ENCODE measurements around the gene RAB11A. TPM values are rescaled to one million over a fixed set of nuclear protein-coding genes. Genes with fewer than 3 reads are reported as not detected.

The RAB11A gene
- total RNA-seq, 1 donor from 2014 or later = 247 TPM

DNA sequence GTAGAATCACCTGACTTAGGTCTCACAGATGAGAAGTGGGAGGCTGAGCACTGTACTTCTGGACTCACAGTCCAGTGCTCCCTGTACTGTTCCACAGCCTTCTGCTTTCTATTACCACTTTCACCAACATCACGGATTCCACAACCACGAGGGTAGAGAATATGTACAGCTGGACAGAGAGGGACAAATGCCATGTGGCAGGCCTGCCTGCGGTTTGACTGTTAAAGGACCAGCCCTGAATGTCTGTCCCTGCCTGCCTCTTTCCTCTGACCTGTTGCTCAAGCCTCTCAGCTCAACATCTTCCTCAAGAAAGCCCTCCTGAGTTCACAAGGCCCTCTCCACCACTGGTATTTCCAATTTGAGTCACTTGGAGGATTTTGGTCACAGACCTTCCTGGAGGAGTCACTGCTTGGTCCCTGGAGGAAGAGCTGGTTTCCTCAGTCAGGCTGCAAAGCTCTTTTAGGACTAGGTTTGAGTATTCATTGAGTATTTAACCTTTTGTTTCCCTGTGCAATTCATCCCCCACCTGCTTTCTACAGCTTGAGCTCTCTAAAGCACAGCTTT, 49.1 kb downstream of the RAB11A start:
- H3K4me1 ChIP-seq (ENCODE audit: insufficient read depth, low read length) = peaks cover 5% of the 10 kb centered on the region
- peaks cover 2% of the 10 kb centered on the region for H3K4me1 Mint-ChIP-seq (ENCODE audit: low read depth, unreplicated experiment)
- no peak overlapping the region for H3K4me3 ChIP-seq (ENCODE audit: insufficient read depth, low read depth, low read length)
- no peaks in the 10 kb centered on the region for H3K27me3 ChIP-seq (ENCODE audit: insufficient read depth, low read length)
- DNase-seq (ENCODE audit: low read depth) (no peak), FAIRE-seq (no peak)
- peak overlapping the region; percentile 8 for H3K4me3 Mint-ChIP-seq (ENCODE audit: unreplicated experiment)
- no peaks in the 10 kb centered on the region for H3K36me3 ChIP-seq (ENCODE audit: insufficient read depth, low read length)
- H3K9ac ChIP-seq (ENCODE audit: low read length) = no peak overlapping the region
- no peak overlapping the region for H3K4me2 ChIP-seq (ENCODE audit: low read length)
- no peak overlapping the region for H3K27ac ChIP-seq (ENCODE audit: low read depth, low read length)
- H3K79me2 ChIP-seq (ENCODE audit: insufficient read depth, low read length) = no peaks in the 10 kb centered on the region
- peaks cover 6% of the 10 kb centered on the region for H3K36me3 Mint-ChIP-seq (ENCODE audit: low read depth, unreplicated experiment)
- no peak for TF ChIP-seq CTCF (IDR thresholded peaks at IDR 0.05; ENCODE audit: insufficient read depth, low read depth, low read length)
- TF ChIP-seq EZH2 (IDR thresholded peaks at IDR 0.05; ENCODE audit: insufficient read depth, low read length) = no peak
- H3K9me3 ChIP-seq (ENCODE audit: insufficient read depth, low read depth, low read length) = no peaks in the 10 kb centered on the region
- H3K27me3 Mint-ChIP-seq (ENCODE audit: low read depth, unreplicated experiment) = no peaks in the 10 kb centered on the region
- H3K27ac Mint-ChIP-seq (ENCODE audit: unreplicated experiment) = no peak overlapping the region
- H4K20me1 ChIP-seq (ENCODE audit: insufficient read depth, low read length) = peaks cover 40% of the 10 kb centered on the region
- H2AFZ ChIP-seq (ENCODE audit: low read depth, low read length) = no peak overlapping the region
- H3K9me3 Mint-ChIP-seq (ENCODE audit: unreplicated experiment) = no peaks in the 10 kb centered on the region

DNA sequence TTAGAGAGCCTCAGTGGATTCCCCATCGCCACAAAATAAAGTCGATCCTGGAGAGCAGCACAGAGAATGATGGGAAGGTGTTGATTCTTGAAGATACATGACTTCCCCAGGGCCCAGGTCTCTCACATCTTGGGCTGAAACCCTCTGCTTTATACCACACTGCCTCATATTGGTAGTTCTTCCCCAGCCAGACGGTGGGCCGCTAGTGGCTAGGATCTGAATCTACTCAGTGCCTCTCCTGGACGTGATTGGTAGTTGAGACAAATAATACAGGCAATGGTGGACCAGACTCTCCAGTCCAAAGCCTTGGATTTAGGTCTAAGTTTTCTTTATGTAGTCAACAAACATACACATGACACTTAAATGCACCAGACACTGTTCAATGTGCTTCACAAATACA, 49.7 kb downstream of the RAB11A start:
- Mint-ChIP-seq H3K4me1 (ENCODE audit: low read depth, unreplicated experiment) (peaks cover 2% of the 10 kb centered on the region), H3K4me3 (ENCODE audit: unreplicated experiment) (no peak overlapping the region), H3K9me3 (ENCODE audit: unreplicated experiment) (no peaks in the 10 kb centered on the region), H3K36me3 (ENCODE audit: low read depth, unreplicated experiment) (peaks cover 6% of the 10 kb centered on the region), H3K27ac (ENCODE audit: unreplicated experiment) (no peak overlapping the region), H3K27me3 (ENCODE audit: low read depth, unreplicated experiment) (peaks cover 1% of the 10 kb centered on the region)
- FAIRE-seq (no peak), DNase-seq (ENCODE audit: low read depth) (no peak)
- Histone ChIP-seq H3K9me3 (ENCODE audit: insufficient read depth, low read depth, low read length) (no peaks in the 10 kb centered on the region), H3K27me3 (ENCODE audit: insufficient read depth, low read length) (no peaks in the 10 kb centered on the region), H3K36me3 (ENCODE audit: insufficient read depth, low read length) (no peaks in the 10 kb centered on the region), H3K9ac (ENCODE audit: low read length) (no peak overlapping the region), H3K4me1 (ENCODE audit: insufficient read depth, low read length) (peaks cover 5% of the 10 kb centered on the region), H3K4me2 (ENCODE audit: low read length) (no peak overlapping the region), H3K79me2 (ENCODE audit: insufficient read depth, low read length) (no peaks in the 10 kb centered on the region), H3K4me3 (ENCODE audit: insufficient read depth, low read depth, low read length) (no peak overlapping the region), H2AFZ (ENCODE audit: low read depth, low read length) (no peak overlapping the region), H4K20me1 (ENCODE audit: insufficient read depth, low read length) (peaks cover 39% of the 10 kb centered on the region), H3K27ac (ENCODE audit: low read depth, low read length) (no peak overlapping the region)
- TF ChIP-seq EZH2 (IDR thresholded peaks at IDR 0.05; ENCODE audit: insufficient read depth, low read length) (no peak), CTCF (IDR thresholded peaks at IDR 0.05; ENCODE audit: insufficient read depth, low read depth, low read length) (no peak)

DNA sequence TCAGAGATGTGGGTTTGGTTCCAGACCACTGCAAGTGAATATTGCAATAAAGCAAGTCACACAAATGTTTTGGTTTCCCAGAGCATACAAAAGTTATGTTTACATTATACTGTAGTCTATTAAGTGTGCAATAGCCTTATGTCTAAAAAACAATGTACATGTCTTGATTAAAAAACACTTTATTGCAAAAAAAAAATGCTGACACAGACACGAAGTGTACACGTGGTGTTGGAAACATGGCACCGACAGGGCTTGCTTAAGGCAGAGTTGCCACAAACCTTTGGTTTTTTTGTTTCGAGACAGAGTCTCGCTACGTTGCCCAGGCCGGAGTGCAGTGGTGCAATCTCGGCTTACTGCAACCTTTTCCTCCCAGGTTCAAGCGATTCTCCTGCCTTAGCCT, 50.1 kb downstream of the RAB11A start:
- Mint-ChIP-seq H3K4me3 (ENCODE audit: unreplicated experiment) (no peak overlapping the region), H3K9me3 (ENCODE audit: unreplicated experiment) (no peaks in the 10 kb centered on the region), H3K4me1 (ENCODE audit: low read depth, unreplicated experiment) (peaks cover 2% of the 10 kb centered on the region), H3K27me3 (ENCODE audit: low read depth, unreplicated experiment) (peaks cover 1% of the 10 kb centered on the region), H3K36me3 (ENCODE audit: low read depth, unreplicated experiment) (peaks cover 6% of the 10 kb centered on the region), H3K27ac (ENCODE audit: unreplicated experiment) (no peak overlapping the region)
- no peaks in the 10 kb centered on the region for H3K27me3 ChIP-seq (ENCODE audit: insufficient read depth, low read length)
- no peak for FAIRE-seq
- H2AFZ ChIP-seq (ENCODE audit: low read depth, low read length) = no peak overlapping the region
- H3K9me3 ChIP-seq (ENCODE audit: insufficient read depth, low read depth, low read length) = no peaks in the 10 kb centered on the region
- no peak overlapping the region for H3K9ac ChIP-seq (ENCODE audit: low read length)
- no peaks in the 10 kb centered on the region for H3K36me3 ChIP-seq (ENCODE audit: insufficient read depth, low read length)
- no peaks in the 10 kb centered on the region for H3K79me2 ChIP-seq (ENCODE audit: insufficient read depth, low read length)
- H3K27ac ChIP-seq (ENCODE audit: low read depth, low read length) = no peak overlapping the region
- no peak for DNase-seq (ENCODE audit: low read depth)
- peaks cover 5% of the 10 kb centered on the region for H3K4me1 ChIP-seq (ENCODE audit: insufficient read depth, low read length)
- H3K4me3 ChIP-seq (ENCODE audit: insufficient read depth, low read depth, low read length) = no peak overlapping the region
- no peak overlapping the region for H3K4me2 ChIP-seq (ENCODE audit: low read length)
- TF ChIP-seq CTCF (IDR thresholded peaks at IDR 0.05; ENCODE audit: insufficient read depth, low read depth, low read length) = no peak
- TF ChIP-seq EZH2 (IDR thresholded peaks at IDR 0.05; ENCODE audit: insufficient read depth, low read length) = no peak
- H4K20me1 ChIP-seq (ENCODE audit: insufficient read depth, low read length) = peaks cover 35% of the 10 kb centered on the region

Data from astrocyte (in vitro differentiated cells and primary cell).